NAMALWA (cell line): ENCODE measurements around the gene IRX1.

Experiments used
- DNase-seq: peaks from one replicate; pipeline ENCODE4 v3.0.0-alpha.2; 2015; ENCODE audit warnings: low spot score

The IRX1 gene

GRCh38 chr5:3650868-3651267 is 55.2 kb downstream of the IRX1 start:
- DNase-seq = no peak
